ENCODE results near the gene FTO.

The FTO gene

GRCh38 chr16:53753431-53753830, 49.5 kb downstream of the FTO start:
- DNase-seq (ENCODE audit: low read depth in 2 of 2) = no peak

- DNase-seq (ENCODE audit: low read depth in 2 of 2) = no peak
Measured at GRCh38 chr16:53755026-53755910, 51.3 kb downstream of the FTO start.

DNA sequence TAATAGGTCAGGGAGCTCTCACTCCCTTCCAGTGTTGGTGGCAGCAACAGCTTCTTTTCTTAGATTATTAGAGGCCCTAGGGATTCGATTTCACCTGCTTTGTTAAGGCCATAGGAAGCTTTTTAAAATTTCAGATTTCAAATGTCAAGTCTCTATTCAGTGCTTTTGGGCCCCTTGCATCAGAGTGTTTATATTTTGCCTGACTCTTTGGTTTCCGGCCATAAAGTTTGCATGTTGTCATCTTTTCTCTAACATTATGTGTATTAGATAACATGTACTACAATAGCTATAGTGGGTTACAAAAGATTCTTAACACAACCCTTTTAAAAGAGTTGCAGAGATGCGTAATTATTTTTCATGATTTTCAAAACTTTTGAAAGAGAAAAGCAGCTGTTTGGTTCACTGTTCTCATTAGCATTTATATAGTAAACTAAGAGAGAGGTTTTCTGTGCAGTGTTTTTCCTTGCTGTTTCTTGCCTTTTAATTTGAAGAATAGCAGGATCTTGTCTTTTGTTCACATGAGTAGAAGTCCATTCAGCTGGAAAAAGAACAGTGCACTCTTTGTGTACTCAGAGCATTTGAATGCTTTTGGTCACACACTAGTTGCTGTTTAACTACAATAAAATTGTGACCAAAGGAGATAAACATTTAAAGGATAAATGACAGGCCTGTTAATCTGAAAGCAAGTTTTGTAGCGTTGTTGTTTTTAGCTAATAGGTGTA, 52.5 kb downstream of the FTO start:
- no peak for DNase-seq (ENCODE audit: low read depth in 2 of 2)

DNA sequence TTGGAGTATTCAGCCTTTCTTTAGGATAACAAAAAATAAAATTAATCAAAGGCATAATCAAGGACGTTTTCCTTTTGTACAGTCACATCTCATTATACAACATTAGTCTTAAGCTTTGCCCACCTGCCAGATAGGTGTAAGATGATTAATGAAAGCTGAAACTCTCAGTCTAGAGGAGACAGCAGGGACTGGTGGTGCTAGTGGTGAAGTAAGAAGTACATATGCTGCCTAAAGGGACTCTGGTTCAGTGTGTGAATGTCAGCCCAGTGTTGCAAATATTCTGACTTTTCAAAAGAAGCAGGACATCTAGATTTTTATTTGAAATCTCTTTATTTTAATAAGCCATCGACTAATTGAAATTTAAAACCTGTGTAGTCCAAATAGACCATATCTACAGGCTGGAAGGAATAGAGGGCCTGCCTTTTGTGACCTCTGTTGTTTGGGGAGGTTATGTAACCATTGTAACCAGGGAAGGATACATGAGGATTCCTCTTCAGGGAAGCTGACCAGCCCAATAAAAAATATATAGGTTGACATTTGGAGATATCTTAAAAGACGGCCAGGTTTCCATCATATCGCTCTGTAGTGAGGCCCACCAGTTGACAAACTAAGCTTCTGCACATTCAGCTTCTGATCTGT, 54.1 kb downstream of the FTO start:
- DNase-seq (ENCODE audit: low read depth in 2 of 2) = no peak

- no peak for DNase-seq (ENCODE audit: low read depth in 2 of 2)
Measured at GRCh38 chr16:53761962-53762703, 58.2 kb downstream of the FTO start.

DNA sequence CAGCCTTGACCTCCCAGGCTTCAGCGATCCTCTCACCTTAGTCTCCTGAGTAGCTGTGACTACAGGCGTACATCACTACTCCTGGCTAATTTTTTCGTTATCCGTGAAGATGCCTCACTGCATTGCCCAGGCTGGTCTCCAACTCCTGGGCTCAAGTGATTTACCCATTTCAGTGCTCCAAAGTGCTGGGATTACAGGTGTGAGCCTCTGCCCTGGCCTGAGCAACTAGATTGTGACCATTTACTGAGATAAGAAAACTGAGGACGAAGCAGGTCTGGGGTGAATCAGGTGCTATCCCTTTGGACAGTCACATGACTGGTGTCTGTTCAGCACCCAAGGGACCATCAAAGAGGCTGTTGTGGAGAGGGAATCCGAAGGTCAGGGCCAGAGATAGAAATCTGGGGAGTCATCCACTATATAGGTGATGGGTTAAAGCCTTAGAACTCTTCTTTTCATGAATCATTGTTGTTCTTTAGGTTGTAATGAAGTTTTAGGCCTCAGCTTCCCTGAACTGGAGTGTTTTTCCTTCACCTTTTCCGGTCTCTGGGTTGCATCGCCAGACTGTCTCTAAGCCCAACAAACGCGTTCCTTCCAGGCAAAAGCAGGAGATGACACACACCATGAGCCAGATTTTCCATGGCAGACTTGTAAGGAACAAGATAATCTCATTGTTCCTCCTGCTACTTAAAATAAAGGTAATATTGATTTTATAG, 62.5 kb downstream of the FTO start:
- no peak for DNase-seq (ENCODE audit: low read depth in 2 of 2)

GRCh38 chr16:53768167-53768566, 64.2 kb downstream of the FTO start:
- no peak for DNase-seq (ENCODE audit: low read depth in 2 of 2)

DNA sequence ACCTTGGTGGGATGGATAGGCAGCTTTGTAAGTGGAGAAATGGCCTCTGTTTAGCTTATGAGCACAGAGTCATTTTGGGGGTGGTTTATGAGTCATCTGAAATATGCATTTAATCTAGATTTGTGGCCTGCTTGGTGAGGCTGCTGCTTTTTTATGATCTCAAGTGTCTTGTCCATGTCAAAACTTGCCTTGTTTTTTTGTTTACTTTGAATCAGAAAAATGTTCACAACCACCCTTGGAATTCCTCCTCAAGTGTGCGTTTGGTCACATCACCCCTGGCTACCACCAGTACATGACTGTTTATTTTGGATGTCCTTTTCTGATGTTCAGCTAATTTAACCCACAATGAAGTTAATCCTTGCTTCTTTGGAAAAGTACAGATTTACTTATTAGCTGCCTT, 64.6 kb downstream of the FTO start:
- no peak for DNase-seq (ENCODE audit: low read depth in 2 of 2)

DNA sequence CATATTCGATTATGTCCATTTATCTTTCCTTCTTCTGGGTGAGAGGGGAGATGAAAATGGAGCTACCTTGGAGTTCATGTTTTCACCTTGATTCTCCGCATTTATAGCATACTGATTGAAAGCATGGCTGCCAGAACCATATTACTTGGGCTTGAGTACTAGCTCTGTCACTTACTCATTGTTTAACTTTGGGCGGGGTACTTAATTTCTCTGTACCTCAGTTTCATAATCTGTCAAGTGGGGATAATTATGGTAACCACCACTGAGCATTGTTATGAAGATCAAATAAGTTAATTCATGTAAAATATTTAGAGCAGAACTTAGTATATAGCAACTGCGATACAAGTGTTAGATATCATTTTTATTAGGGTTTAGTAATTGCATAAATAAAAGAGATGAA, 65.2 kb downstream of the FTO start:
- DNase-seq (ENCODE audit: low read depth in 2 of 2) = no peak

DNA sequence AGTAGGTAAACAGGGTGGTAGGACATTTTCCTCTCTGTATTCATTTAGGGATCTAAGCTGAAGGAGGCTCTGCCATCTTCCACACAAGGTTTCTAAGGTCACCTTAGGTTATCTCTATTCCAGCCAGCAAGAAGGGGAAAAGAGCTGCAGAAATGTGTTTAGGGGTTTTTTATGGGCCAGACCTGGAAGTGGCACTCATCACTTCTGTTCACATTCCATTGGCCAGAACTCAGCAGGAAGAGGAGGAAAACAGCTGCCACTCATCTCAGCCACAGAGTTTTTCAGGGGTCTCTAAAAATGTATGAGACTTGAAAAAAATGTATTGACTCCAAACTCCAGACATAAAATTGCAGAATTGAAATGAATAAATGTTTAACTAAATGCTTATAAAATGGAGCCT, 65.8 kb downstream of the FTO start:
- no peak for DNase-seq (ENCODE audit: low read depth in 2 of 2)

GRCh38 chr16:53770641-53771040, 66.7 kb downstream of the FTO start:
- DNase-seq (ENCODE audit: low read depth in 2 of 2) = no peak

DNA sequence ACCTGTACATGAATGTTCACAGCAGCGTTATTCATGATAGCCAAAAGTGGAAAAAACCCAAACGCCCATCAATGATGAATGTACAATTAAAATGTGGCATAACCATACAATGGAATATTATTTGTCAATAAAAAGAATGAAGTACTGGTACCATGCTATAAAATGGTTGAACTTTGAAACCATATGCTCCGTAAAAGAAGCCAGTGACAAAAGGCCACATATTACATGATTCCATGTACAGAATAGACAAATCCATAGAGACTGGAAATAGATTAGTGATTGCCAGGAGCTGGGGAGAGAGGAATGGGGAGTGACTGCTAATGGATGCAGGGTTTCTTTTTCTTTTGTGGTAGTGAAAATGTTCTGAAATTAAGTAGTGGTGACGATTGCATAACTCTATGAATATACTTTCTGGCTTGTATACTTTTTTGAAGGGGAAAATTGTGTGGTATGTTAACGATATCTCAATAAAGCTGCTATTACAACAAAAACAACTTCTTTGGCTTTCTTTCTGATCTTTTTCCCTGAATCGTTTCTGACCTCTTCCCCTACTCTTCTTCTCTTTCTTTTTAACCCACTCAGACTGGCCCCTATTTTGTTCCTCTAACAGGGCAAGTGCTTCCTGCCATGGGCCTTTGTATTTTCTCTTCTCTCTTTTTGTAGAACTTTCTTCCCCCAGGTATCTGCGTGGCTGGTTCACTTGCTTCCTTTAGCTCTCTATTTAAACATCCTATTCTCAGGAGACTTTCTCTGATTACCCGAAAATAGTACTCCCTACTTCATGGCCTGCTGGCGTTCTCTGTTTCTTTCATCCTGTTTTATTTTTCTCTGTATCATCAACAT, 67.9 kb downstream of the FTO start:
- no peak for DNase-seq (ENCODE audit: low read depth in 2 of 2)

GRCh38 chr16:53773150-53773846, 69.3 kb downstream of the FTO start:
- no peak for DNase-seq (ENCODE audit: low read depth in 2 of 2)

DNA sequence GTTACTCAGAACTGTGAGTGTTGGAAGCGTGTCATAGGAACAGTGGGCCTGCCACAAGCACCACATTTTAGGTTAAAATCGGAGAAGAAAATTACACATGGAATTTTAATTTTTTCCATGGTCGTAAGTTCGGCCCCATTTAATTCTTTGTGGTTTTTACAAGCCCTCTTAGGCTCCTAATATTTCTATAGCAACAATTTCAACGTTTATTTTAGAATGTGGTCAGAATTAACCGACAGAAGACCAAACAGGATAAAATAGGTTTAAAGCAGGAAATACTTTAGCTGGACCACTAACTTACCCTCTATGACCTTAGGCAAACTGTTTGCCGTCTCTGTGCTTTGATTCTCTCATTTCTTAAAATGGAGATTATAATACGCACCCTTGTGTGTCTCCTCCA, 69.9 kb downstream of the FTO start:
- DNase-seq (ENCODE audit: low read depth in 2 of 2) = no peak

DNA sequence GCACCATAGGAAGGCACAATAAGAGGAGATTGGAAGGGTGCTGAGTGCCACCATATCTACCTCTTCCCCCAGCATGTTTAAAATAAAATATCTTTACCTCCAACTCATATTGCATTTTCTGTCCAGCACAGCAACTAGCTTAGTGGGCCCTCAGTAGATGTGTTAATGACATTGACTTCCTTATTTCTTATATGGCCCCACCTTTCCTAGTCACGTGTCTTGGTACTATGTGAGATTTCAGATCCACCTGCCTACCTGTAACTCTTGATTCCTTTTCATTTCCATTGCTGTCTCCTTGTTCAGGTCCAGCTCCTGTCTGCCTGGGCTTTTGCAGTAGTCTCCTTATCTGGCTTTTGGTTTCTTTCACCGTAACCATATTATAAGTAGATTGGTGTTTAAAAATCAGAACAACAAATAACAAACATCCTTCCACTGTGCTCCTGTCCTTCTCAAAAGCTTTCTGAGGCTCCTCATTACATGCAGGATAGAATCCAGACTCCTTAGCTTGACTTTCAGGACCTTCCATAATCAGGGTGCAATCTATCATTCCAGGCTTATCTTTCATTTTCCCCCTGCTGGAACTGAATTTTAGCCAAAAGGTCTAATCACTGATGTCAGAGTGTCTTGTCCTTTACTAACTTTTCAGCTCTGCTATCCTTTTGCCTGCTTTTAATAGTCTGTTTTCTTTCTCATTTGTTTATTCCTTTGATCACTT, 71.3 kb downstream of the FTO start:
- no peak for DNase-seq (ENCODE audit: low read depth in 2 of 2)

DNA sequence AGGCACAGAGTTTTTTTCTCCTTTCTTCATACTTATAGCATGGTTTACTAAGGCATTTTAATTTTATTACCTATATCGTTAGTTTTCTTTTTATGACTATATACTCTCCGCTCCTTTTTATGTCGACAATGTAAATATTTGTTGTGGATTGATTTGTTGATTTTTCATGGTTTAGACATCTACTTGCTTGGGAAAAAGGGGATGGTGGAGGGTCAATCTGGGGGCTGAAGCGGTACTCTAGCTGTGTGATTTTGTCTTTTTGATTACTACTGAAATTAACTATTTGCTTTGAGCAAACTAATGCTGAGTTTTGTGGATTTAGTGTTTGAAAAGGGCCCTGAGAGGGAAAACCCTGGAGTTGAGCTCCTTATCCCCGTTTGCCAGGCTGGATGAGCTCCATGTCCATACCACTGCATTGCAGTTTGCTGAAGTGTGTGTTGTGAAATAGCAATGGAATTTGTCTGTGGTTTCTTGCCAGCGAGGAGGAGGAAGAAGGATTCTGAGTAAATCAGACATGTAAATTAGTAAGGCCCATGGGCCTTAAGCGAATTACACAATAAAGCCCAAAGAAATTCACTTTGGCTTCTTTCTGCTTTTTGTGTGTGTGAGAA, 72.0 kb downstream of the FTO start:
- DNase-seq (ENCODE audit: low read depth in 2 of 2) = no peak

- DNase-seq (ENCODE audit: low read depth in 2 of 2) = no peak
Measured at GRCh38 chr16:53779186-53779585, 75.2 kb downstream of the FTO start.

GRCh38 chr16:53780051-53780450, 76.1 kb downstream of the FTO start:
- DNase-seq (ENCODE audit: low read depth in 2 of 2) = no peak
